HepG2 (cell line): Measurements from ENCODE around the gene WNT7B. TPM values are rescaled to one million over a fixed set of nuclear protein-coding genes. Genes with fewer than 3 reads are reported as not detected.

Source experiments
- AKNA ChIP-seq: sonication (generic); formaldehyde crosslinking; IDR thresholded peaks from 2 replicates; pipeline ENCODE4 v1.4.0; 2020; ENCODE audit warnings: missing genetic modification reagents, borderline replicate concordance
- BCL6 ChIP-seq: IDR thresholded peaks from 2 replicates; pipeline ENCODE4 v1.6.1; 2016; ENCODE audit warnings: missing genetic modification reagents, missing compliant biosample characterization
- DMTF1 ChIP-seq: sonication (generic); formaldehyde crosslinking; IDR thresholded peaks from 2 replicates; pipeline ENCODE4 v1.4.0; 2020; ENCODE audit warnings: mild to moderate bottlenecking, missing genetic modification reagents
- IKZF5 ChIP-seq: IDR thresholded peaks from 2 replicates; pipeline ENCODE4 v1.6.1; 2018; ENCODE audit warnings: missing genetic modification reagents, mild to moderate bottlenecking, missing compliant biosample characterization
- MTF1 ChIP-seq: sonication (generic); formaldehyde crosslinking; IDR thresholded peaks from 2 replicates; pipeline ENCODE4 v1.5.0; 2020; ENCODE audit warnings: missing genetic modification reagents
- MYPOP ChIP-seq: sonication (generic); formaldehyde crosslinking; IDR thresholded peaks from 2 replicates; pipeline ENCODE4 v1.8.1; 2023; ENCODE audit warnings: mild to moderate bottlenecking, moderate library complexity, missing genetic modification reagents
- NCOA1 ChIP-seq: sonication (generic); formaldehyde crosslinking; IDR thresholded peaks from 2 replicates; pipeline ENCODE4 v1.9.0; 2021; ENCODE audit warnings: missing genetic modification reagents
- SIN3B ChIP-seq: fragments of 150-350 bp; IDR thresholded peaks from 2 replicates; pipeline ENCODE4 v1.6.1; 2014; ENCODE audit warnings: low read length
- SNAPC4 ChIP-seq: sonication (generic); formaldehyde crosslinking; IDR thresholded peaks from 2 replicates; pipeline ENCODE4 v1.4.0; 2020; ENCODE audit warnings: mild to moderate bottlenecking, missing genetic modification reagents
- TFDP2 ChIP-seq: sonication (generic); formaldehyde crosslinking; IDR thresholded peaks from 2 replicates; pipeline ENCODE4 v1.4.0; 2020; ENCODE audit warnings: missing genetic modification reagents
- ZNF562 ChIP-seq: sonication (generic); formaldehyde crosslinking; IDR thresholded peaks from 2 replicates; pipeline ENCODE4 v1.8.0; 2022; ENCODE audit warnings: missing genetic modification reagents, borderline replicate concordance
- ZNF563 ChIP-seq: sonication (generic); formaldehyde crosslinking; IDR thresholded peaks from 2 replicates; pipeline ENCODE4 v1.8.0; 2022; ENCODE audit warnings: mild to moderate bottlenecking, moderate library complexity, missing genetic modification reagents
- ZNF616 ChIP-seq: sonication (generic); formaldehyde crosslinking; IDR thresholded peaks from 2 replicates; pipeline ENCODE4 v1.5.0; 2020; ENCODE audit warnings: low read depth, mild to moderate bottlenecking, missing genetic modification reagents
- polyA plus RNA-seq, 8 experiments: library from polyadenylated mRNA; depleted of rRNA in 3 of 8; stranded (reverse) in 7 of 8; unstranded in 1 of 8; fragments of >200 nt; fragmentation: Illumina TruSeq in 4 of 8; extraction: Trizol in 4 of 8; gene quantifications; 2 replicates each; pipeline versions ENCODE4 v1.2.1 to v1.2.3, GENCODE V29; 2011 to 2016; ENCODE audit warnings: low read depth in 4 of 8, missing spikeins in 1 of 8, mixed read lengths in 1 of 8; ENCODE audit not compliant: insufficient read depth in 1 of 8
- total RNA-seq, 5 experiments: library from RNA; depleted of rRNA; stranded (reverse); fragments of >200 nt; fragmentation: Illumina TruSeq; extraction: Trizol; gene quantifications; 2 replicates each; pipeline ENCODE4 v1.2.3, GENCODE V29; 2016; ENCODE audit warnings: low read depth in 1 of 5

Gene WNT7B
- total and polyA plus RNA-seq, 2 of the 13 experiments (the other 11 are each of a cell fraction or from before 2014, with no cell fraction given) = 0.09 TPM; not detected in 1

- TF ChIP-seq ZNF616 = no peak
- TF ChIP-seq MYPOP = no peak
- TF ChIP-seq ZNF563 (CRISPR knock-in tag) = no peak
- peak; percentile 67 for TF ChIP-seq BCL6
- TF ChIP-seq SNAPC4 (CRISPR knock-in tag) = no peak
- peak; percentile 53 for TF ChIP-seq IKZF5 (CRISPR knock-in tag)
- TF ChIP-seq AKNA (CRISPR knock-in tag) = no peak
- TF ChIP-seq ZNF562 (CRISPR knock-in tag) = no peak
- no peak for TF ChIP-seq SIN3B
- no peak for TF ChIP-seq MTF1 (CRISPR knock-in tag)
- no peak for TF ChIP-seq TFDP2 (CRISPR knock-in tag)
- no peak for TF ChIP-seq DMTF1
- no peak for TF ChIP-seq NCOA1
These were observed 29.5 kb upstream of the WNT7B start (continued) for GRCh38 chr22:46006379-46007002.
